ENCODE results near the gene CROCC.

- TF ChIP-seq CTCF (IDR thresholded peaks at IDR 0.05), result no peak
- no peak for TF ChIP-seq MAFK (IDR thresholded peaks at IDR 0.05; ENCODE audit: partially characterized antibody)
- no peak for TF ChIP-seq RAD21 (conservative IDR thresholded peaks at IDR 0.05 in 1 of 2, IDR thresholded peaks at IDR 0.05 in 1 of 2)
- no peak for TF ChIP-seq POLR2A (IDR thresholded peaks at IDR 0.05; ENCODE audit: low read length)
- TF ChIP-seq PHF8 (IDR thresholded peaks at IDR 0.05; ENCODE audit: borderline replicate concordance, low read depth), result no peak
- no peak for TF ChIP-seq USF2 (IDR thresholded peaks at IDR 0.05)
- no peak for TF ChIP-seq TP53 (CRISPR knock-in tag; IDR thresholded peaks at IDR 0.05)
- no peak for TF ChIP-seq POLR2AphosphoS2 (conservative IDR thresholded peaks at IDR 0.05; ENCODE audit: low read length)
- TF ChIP-seq BHLHE40 (IDR thresholded peaks at IDR 0.05; ENCODE audit: low read depth, low read length), result no peak
- no peak for TF ChIP-seq RCOR1 (IDR thresholded peaks at IDR 0.05; ENCODE audit: low read depth, low read length)
- TF ChIP-seq HOXB13 (CRISPR knock-in tag; IDR thresholded peaks at IDR 0.05; ENCODE audit: low read depth), result no peak
- no peak for TF ChIP-seq CHD2 (IDR thresholded peaks at IDR 0.05; ENCODE audit: low read length, partially characterized antibody)
These were observed 89.3 kb downstream of the CROCC start for GRCh38 chr1:17011092-17011438.
